ENCODE data around the gene MAB21L1.

DNA sequence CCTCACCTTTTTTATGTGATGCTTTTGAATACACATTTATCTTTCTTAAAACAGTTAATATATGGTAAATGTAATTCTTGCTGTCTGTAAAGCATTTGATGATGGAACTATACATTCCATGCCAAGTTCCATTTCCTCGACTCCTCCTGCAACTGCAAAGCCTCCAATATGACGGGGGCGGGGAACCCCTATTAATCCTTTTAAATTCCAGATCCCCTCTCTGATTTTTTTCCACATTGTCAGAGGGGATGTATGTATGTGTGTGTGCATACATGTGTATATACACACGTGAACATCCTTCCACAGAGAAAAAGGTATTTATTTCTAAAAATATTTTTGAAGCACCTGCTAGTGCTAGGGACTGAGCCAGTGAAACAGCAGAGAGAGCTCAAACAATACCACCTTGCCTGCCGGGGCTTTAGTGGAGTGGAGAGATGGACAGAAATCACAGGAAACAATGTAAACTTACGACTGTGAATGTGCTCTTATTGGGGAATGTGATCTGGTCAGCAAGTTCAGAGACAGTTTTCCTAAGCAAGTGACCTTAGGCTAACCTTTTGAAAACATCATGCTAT lies 25.3 kb upstream of the MAB21L1 start:
- TF ChIP-seq, protein P1, sequence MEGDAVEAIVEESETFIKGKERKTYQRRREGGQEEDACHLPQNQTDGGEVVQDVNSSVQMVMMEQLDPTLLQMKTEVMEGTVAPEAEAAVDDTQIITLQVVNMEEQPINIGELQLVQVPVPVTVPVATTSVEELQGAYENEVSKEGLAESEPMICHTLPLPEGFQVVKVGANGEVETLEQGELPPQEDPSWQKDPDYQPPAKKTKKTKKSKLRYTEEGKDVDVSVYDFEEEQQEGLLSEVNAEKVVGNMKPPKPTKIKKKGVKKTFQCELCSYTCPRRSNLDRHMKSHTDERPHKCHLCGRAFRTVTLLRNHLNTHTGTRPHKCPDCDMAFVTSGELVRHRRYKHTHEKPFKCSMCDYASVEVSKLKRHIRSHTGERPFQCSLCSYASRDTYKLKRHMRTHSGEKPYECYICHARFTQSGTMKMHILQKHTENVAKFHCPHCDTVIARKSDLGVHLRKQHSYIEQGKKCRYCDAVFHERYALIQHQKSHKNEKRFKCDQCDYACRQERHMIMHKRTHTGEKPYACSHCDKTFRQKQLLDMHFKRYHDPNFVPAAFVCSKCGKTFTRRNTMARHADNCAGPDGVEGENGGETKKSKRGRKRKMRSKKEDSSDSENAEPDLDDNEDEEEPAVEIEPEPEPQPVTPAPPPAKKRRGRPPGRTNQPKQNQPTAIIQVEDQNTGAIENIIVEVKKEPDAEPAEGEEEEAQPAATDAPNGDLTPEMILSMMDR (tag by site-specific recombination; IDR thresholded peaks at IDR 0.05), result no peak
- TF ChIP-seq ZEB2 (tag by site-specific recombination; IDR thresholded peaks at IDR 0.05), result no peak
- no peak for TF ChIP-seq ZNF701 (tag by site-specific recombination; IDR thresholded peaks at IDR 0.05)
- TF ChIP-seq, protein P2, sequence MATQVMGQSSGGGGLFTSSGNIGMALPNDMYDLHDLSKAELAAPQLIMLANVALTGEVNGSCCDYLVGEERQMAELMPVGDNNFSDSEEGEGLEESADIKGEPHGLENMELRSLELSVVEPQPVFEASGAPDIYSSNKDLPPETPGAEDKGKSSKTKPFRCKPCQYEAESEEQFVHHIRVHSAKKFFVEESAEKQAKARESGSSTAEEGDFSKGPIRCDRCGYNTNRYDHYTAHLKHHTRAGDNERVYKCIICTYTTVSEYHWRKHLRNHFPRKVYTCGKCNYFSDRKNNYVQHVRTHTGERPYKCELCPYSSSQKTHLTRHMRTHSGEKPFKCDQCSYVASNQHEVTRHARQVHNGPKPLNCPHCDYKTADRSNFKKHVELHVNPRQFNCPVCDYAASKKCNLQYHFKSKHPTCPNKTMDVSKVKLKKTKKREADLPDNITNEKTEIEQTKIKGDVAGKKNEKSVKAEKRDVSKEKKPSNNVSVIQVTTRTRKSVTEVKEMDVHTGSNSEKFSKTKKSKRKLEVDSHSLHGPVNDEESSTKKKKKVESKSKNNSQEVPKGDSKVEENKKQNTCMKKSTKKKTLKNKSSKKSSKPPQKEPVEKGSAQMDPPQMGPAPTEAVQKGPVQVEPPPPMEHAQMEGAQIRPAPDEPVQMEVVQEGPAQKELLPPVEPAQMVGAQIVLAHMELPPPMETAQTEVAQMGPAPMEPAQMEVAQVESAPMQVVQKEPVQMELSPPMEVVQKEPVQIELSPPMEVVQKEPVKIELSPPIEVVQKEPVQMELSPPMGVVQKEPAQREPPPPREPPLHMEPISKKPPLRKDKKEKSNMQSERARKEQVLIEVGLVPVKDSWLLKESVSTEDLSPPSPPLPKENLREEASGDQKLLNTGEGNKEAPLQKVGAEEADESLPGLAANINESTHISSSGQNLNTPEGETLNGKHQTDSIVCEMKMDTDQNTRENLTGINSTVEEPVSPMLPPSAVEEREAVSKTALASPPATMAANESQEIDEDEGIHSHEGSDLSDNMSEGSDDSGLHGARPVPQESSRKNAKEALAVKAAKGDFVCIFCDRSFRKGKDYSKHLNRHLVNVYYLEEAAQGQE (tag by site-specific recombination; IDR thresholded peaks at IDR 0.05), result no peak
- TF ChIP-seq ZNF274 (IDR thresholded peaks at IDR 0.05; ENCODE audit: low read length), result no peak
- TF ChIP-seq ZNF274 (tag by site-specific recombination; IDR thresholded peaks at IDR 0.05; ENCODE audit: borderline replicate concordance), result no peak
- TF ChIP-seq ZNF121 (tag by site-specific recombination; IDR thresholded peaks at IDR 0.05), result no peak
- TF ChIP-seq ZNF747 (tag by site-specific recombination; IDR thresholded peaks at IDR 0.05), result no peak
- TF ChIP-seq ZNF114 (tag by site-specific recombination; IDR thresholded peaks at IDR 0.05), result no peak
- TF ChIP-seq ZNF629 (tag by site-specific recombination; IDR thresholded peaks at IDR 0.05), result no peak
- TF ChIP-seq FEZF1 (tag by site-specific recombination; IDR thresholded peaks at IDR 0.05), result no peak
- TF ChIP-seq ZNF549 (tag by site-specific recombination; IDR thresholded peaks at IDR 0.05), result no peak

Data from HEK293 (cell line).